ENCODE results near the gene SDK1.

DNA sequence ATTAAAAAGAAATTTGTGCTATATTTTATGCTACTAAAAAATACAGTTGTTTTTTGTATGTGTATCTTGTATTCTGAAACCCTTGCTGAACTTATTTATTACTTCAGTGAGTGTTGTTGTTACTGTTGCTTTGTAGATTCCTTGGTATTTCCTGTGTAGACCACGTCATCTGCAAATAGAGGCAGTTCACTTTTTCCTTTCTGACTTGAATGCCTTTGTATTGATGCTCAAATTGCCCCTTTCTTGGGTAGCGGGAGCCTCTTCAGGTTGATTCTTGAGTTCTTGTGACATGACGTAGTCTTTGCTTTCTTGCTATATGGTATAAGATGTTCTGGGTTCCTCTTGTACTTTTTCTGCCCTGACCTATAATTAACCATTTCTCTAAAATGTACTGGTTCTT, 504.1 kb downstream of the SDK1 start:
- TF ChIP-seq, protein P1, sequence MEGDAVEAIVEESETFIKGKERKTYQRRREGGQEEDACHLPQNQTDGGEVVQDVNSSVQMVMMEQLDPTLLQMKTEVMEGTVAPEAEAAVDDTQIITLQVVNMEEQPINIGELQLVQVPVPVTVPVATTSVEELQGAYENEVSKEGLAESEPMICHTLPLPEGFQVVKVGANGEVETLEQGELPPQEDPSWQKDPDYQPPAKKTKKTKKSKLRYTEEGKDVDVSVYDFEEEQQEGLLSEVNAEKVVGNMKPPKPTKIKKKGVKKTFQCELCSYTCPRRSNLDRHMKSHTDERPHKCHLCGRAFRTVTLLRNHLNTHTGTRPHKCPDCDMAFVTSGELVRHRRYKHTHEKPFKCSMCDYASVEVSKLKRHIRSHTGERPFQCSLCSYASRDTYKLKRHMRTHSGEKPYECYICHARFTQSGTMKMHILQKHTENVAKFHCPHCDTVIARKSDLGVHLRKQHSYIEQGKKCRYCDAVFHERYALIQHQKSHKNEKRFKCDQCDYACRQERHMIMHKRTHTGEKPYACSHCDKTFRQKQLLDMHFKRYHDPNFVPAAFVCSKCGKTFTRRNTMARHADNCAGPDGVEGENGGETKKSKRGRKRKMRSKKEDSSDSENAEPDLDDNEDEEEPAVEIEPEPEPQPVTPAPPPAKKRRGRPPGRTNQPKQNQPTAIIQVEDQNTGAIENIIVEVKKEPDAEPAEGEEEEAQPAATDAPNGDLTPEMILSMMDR (IDR thresholded peaks at IDR 0.05; ENCODE audit: low read depth, low read length, poor library complexity, severe bottlenecking) = no peak
- no peak for TF ChIP-seq EZH2phosphoT487 (IDR thresholded peaks at IDR 0.05; ENCODE audit: borderline replicate concordance, low read length)

Data from DOHH2 (cell line).